ENCODE data around the gene GRB14.
"Not testable (repeated sequence)": the region's sequence is repeated elsewhere in the genome, so short reads cannot be mapped to it uniquely, and the experiment has no call there.

Gene GRB14

DNA sequence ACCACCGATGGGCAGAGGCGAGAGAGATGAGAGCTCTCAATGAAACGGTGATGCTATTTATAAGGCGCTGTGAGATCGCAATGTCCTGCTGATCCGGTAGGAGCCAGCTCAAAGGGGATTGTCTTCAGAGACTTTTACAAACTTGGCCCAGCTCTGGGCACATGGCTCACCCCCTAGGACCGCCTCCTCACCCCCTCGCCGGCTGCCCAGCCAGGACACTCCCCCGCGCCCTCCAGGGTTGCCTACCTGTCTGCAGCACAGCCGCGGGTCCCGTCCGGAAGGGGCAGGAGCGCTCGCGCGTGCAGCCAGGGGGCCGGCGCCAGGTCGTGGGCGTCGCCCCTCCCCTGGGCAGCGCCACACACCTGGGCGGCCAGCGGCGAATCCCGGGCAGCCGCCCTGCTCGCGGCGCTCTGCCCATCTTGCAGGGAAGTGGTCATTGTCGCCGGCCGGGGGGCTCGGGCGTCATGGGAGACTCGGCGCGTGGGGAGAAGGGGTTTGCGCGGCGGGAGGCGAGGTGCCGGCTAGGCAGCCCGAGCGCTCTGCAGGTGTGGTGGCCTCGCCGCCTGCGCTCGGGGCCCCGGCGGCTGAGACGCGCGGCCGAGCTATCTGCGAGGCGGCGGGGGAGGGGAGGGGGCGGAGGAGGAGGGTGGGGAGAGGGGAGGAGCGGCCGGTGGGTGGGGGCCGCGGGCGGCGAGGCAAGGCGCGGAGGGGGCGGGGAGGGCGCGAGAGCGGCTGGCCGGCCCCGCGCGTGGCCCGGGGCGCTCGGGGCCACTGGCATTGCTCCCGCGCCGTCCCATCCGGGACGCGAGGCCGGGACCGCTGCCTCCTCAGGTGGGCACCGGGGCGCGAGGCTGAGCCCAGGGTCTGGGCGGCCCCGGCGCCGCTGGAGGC lies at the start of gene GRB14:
GRB14 (minus strand) TSS at position 610 of the 891 bp plus-strand sequence; CDS start at position 437, 173 bp downstream.
- DNase-seq (ENCODE audit: insufficient read length, low spot score) (peak; percentile 32), FAIRE-seq (no peak)

DNA sequence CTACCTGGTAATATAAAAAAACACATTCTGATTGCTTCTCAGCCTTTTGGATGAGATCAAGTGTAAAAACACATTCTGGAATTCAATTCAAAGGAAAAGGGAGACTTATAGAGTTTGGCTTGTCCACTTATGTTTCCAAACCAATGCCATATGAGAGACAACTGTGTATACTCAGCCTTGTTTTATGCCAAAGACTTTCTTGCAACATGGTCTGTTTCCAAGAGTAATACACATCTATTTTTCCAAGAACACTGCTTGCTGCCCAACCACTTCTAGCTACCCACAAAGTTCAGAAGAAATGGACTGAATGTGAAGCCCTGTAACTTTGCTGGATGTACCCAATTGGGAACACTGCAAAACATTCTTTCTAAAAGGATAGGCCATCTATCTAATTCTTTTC lies 48.0 kb upstream of the GRB14 start:
- FAIRE-seq, result no peak
- no peak for DNase-seq (ENCODE audit: insufficient read length, low spot score)

DNA sequence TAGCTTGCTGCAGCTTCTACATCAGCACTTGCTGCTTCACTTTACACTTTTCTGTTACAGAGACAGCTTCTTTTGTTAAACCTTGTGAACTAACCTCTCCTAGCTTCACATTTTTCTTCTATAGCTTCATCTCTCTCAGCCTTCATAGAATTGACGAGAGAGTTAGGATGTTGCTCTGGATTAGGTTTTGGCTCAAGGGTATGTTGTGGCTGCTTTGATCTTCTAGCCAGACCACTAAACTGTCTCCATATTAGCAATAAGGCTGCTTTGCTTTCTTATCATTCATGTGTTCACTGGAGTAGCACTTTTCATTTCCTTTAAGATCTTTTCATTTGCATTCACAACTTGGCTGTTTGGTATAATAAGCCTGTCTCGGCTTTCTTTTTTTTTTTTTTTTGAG lies 46.3 kb upstream of the GRB14 start:
- FAIRE-seq, result no peak
- no peak for DNase-seq (ENCODE audit: insufficient read length, low spot score)

DNA sequence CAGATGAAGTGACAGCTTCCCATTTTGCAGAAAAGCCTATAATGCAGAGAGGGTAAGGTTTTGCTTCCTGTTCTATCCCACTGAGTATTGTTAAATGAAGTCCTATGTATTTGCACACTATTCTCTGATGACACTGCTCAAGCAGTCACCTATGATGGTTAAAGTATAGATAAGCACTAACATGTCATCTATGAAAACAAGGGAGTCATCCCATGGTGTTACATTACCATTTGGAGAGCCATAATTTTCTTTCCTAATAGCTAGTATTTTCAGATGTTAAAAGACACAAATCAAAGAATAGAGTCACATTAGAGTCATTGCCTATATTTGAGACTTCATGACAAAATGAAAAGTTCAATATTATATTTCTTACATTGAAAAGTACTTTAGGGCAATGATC lies 42.8 kb upstream of the GRB14 start:
- no peak for FAIRE-seq
- DNase-seq (ENCODE audit: insufficient read length, low spot score), result no peak

DNA sequence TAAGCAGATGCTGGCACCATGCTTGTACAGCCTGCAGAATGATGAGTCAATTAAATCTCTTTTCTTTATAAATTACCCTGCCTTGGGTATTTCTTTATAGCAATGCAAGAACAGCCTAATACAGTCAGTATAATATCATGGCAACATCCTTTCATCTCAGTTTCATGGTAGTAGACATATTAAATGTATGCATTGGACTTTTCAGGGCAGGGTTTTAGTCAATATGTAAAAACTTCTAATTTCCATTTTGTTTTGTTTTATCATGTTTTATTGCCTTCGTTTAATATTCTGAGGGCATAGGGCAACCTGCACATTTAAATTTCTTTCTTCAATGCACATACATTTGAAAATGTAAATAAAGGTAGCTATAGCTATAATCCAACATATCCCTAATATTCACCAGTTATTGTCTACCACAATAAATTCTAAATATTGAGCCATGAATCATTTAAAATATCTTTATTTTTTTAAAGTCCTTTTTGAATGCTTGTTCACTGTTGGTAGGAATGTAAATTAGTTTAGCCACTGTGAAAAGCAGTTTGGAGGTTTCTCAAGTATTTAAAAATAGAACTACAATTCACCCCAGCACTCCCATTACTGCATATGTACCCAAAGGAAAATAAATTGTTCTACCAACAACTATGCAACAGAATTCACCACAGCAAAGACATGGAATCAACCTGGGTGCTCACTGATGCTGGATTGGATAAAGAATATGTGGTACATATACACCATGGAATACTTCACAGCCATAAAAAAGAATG lies 41.8 kb upstream of the GRB14 start:
- FAIRE-seq (no peak), DNase-seq (ENCODE audit: insufficient read length, low spot score) (no peak)

DNA sequence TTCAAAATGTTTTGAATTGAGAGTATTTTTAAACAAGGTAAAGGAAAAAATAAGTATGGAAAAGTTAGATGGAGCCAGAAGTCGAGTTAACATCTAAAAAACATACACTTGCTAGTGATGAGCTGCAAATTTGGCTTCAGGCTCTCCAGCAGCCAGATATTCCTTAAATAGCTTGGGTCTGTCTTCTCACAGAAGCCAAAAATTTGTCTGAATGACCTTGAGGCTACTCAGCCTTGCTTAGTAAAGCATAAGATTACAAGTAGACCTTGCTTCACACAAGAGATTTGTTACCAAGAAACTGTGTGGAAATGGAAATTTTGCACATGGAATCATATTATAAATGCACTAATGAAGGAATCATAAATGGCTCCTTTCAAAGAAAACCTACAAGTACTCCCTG lies 40.8 kb upstream of the GRB14 start:
- no peak for DNase-seq (ENCODE audit: insufficient read length, low spot score)
- FAIRE-seq, result no peak

DNA sequence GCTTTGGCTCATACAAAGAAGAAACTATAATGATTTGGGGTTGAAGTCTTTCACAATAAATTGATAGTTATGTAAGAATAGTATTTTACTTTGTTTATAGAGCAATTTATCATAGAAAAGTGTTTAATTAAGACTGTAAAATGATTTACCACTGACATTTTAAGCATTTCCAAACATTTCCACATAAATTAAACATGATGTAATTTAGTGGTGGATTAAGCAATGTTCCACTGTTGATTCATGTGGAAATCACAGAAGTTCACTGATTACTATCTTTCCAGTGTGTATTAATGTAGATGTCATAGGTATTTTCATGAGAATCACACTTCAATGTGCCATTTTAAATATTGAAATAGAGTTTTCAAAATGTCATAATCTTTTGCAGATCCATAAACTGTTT lies 40.1 kb upstream of the GRB14 start:
- no peak for FAIRE-seq
- peak; percentile 8 for DNase-seq (ENCODE audit: insufficient read length, low spot score)

DNA sequence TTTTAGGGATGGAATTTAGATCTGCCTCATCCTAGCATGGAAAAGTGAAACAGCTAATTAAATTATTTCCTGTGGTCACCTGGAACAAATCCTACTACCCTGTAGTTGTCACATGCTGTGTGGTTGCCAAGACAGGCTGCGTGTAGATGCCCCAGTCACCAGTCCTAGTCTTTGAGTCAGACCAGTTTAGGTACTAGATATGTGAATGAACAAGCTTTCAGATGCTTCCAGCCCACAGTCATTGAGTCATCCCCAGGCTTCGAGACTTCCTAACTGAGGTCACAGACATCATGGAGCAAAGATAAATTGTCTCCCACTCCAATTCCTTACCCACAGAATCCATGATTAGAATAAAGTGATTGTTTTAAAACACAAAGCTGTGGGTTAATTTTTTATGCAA lies 35.8 kb upstream of the GRB14 start:
- FAIRE-seq (no peak), DNase-seq (ENCODE audit: insufficient read length, low spot score) (peak; percentile 6)

DNA sequence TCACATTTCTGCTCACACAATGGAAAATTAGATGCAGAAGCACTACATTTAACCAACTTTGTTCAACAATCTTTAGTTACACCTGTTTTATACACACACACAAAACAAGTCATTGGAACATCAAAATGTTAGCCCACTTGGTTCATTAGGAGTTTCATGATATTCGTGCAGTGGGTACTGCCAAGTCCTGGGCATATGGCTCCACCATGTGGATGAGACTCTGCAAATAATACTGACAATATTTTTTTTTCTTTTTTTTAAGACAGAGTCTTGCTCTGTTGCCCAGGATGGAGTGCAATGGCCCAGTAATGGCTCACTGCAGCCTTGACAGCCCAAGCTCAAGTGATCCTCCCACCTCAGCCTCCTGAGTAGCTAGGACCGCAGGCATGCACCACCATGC lies 34.5 kb upstream of the GRB14 start:
- DNase-seq (ENCODE audit: insufficient read length, low spot score), result no peak
- no peak for FAIRE-seq

DNA sequence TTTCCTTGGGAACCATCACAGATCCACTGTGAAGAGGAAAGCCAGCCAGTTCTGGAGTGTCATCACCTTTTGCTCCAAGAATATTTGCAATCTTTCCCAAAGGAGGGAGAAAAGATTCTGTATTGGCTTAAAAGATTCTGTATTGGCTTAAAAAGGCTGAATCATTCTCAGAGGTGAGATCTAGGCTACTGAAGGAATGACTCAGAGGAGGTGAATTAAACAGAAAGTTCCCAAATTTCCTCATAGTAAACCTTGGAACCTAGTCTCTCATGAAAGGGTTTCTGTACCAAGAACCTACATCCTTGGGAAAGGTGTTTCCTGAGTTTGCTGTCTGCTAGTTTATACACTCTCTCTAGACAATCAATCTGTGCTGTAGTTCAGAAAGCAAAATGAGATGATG lies 34.1 kb upstream of the GRB14 start:
- DNase-seq (ENCODE audit: insufficient read length, low spot score) (no peak), FAIRE-seq (no peak)

DNA sequence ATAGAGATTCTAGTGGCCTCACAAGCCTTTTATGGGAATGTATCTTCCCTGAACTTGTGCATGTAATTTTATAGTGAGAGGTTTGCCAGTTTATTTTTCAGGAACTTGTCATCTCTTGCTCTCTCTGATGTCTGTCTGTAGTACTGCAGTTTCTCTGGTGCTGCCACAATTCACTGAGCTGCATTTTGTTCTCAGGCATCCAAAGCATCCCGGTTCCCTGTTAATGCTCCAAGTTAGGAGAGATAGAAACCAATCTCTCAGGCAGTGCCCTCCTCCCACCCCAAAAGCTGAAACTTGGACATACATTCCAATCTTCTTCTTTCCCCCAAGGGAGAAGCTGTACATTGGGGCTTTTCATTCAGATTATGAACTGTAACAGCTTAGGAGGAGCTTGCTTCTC lies 30.1 kb upstream of the GRB14 start:
- DNase-seq (ENCODE audit: insufficient read length, low spot score) (no peak), FAIRE-seq (no peak)

DNA sequence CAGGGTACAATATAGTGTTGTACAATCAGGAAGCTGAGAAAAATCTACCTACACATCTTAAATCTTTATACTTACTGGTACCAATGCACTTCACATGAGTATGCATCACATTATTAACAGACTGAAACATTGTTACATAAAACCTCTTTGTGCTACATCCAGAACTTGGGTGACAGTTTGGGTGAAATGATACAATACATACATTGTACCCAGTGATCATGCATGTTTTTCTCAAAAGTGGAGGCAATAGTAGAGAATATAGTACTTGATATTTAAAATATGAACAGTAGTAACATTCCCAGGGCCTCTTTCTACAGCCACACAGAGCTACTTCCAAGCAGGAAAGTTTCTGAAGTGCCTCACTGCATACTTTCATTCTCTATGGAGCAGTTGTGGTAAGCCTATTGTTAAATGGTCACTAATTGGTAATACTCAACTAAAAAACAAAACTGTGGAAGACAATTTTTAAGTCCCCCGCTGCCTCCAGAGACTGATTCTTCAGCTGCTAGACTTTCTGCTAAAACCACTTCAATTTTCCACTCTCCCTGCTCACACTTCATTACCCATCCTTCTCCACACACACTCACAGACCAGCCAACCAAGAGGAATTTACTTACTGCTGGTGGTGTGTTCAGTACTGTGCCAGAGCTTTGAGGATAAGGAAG lies 22.9 kb upstream of the GRB14 start:
- no peak for FAIRE-seq
- DNase-seq (ENCODE audit: insufficient read length, low spot score), result no peak

DNA sequence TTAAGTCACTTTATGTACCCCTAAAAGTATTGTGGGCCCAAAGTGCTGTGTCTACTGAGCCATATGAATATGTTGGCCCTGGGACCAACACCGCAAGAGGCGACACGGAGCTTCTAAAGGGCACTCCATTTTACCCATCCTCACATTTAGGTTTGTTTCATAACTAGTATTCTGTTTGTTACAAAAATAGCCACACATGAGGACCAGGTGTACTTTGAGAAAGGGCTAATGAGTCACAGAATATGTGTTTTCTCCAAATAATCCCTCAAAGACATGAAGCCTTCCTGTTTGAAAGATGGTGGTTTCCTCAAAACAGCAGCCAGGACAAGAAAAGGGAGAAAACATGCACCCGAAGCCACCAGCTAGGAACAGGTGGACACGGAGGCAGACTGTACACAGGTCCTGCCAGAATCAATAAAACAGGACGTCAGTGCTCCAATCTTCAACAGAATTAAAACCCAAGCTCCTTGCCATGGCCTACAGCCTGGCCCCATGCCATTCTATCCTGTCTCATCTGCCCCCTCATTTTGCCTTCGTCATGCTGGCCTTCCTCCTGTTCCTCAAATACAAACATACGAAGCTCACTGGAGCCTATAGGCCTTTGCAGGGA lies 21.8 kb upstream of the GRB14 start:
- no peak for FAIRE-seq

DNA sequence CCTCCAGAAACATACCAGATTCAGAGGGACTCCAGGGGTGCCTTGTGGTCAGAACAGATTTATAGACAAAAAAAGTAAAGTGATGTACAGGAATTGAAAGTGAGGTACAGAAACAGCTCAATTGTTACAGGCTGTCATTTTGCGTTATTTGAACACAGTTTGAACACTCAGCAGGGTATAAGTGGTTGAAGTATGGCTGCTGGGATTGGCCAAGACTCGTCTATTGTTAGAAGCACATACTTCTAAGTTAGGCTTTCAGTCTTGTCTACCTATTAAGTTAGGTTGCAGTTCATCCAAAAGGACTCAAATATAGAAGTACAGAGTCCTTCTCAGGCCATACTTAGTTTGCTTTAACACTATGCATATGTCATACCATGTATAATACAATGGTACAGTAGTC lies 21.0 kb upstream of the GRB14 start:
- no peak for FAIRE-seq
- no peak for DNase-seq (ENCODE audit: insufficient read length, low spot score)

More for the DNA sequence above, 21.8 kb upstream of the GRB14 start:
- DNase-seq (ENCODE audit: insufficient read length, low spot score), result no peak

DNA sequence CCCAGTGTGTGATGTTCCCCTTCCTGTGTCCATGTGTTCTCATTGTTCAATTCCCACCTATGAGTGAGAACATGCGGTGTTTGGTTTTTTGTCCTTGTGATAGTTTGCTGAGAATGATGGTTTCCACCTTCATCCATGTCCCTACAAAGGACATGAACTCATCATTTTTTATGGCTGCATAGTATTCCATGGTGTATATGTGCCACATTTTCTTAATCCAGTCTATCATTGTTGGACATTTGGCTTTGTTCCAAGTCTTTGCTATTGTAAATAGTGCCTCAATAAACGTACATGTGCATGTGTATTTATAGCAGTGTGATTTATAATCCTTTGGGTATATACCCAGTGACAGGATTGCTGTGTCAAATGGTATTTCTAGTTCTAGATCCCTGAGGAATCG lies 7.0 kb upstream of the GRB14 start:
- not testable (repeated sequence) for FAIRE-seq

DNA sequence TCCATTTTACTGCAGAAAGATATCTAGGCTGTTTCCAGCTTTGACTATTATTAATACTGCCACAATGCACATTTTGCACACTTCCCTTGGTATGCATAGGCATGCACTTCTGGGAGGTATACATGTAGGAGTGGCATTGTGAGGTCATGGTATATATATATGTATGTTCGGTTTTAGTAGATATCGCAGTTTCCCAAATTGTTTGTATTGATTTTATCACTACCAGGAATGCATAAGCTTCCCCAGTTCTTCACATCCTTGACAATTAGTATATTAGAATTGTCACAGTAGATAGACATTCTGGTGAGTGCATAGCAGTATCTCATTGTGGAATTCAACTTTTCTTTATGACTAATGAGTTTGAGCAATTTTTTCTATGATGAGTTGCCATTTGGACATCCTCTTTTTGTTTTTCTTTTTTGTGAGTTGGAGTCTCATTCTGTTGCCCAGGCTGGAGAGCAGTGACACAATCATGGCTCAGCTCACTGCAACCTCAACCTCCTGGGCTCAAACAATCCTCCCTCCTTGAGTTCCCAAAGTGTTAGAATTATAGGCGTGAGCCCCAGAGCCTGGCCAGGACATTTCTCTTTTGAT lies 4.2 kb upstream of the GRB14 start:
- DNase-seq (ENCODE audit: insufficient read length, low spot score), result no peak
- FAIRE-seq, result no peak

More for the DNA sequence above, 7.0 kb upstream of the GRB14 start:
- not testable (repeated sequence) for DNase-seq (ENCODE audit: insufficient read length, low spot score)

DNA sequence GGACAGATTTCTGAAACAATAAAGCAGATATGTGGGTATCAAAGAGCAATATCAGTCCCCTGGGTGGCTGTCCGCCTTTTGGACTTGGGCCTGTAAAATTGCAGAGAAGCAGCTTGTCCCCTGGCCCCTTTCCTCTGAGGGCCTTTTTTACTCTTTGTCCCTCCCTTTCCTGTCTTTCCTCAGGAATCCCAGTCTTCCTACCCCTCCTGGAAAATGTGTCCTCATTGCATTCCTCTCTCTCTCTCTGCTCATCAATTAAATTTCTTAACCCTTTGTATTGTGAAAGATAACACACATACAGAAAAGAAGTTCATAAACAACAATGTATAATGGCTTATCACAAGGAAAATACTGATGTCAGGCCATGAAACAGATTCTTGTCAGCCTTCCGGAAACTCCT lies 3.0 kb upstream of the GRB14 start:
- no peak for DNase-seq (ENCODE audit: insufficient read length, low spot score)
- FAIRE-seq, result no peak

DNA sequence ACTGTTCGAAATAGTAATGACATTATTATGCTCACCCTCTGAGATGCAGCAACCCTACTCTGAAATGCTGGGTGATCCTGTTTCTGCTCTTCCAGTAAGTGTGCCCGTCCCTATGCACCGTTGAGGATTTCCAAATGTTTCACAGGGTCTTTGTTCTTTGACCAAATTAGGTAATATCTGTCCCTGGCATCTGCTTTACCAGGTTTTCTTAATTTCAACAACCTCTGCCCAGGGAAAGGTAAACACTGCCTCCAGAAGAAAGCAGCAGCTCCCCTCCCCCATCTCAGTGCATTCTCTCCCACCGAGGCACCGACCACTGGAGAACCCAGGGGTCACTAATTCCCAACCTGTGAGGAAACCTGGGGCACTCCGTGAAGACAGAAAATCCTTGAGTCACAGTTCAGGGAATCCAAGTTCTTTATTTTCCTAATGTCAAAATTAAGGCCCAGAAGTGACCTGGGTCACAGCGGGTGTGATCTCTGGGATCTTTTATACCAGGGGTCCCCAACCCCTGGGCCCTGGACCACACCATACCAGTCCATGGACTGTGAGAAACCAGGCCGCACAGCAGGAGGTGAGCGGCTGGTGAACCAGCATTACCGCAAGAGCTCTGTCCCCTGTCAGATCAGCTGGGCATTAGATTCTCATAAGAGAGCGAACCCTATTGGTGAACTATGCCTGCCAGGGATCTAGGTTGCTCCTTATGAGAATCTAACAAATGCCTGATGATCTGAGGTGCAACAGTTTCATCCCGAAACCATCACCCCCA lies 1.2 kb upstream of the GRB14 start:
- FAIRE-seq (no peak), DNase-seq (ENCODE audit: insufficient read length, low spot score) (no peak)

DNA sequence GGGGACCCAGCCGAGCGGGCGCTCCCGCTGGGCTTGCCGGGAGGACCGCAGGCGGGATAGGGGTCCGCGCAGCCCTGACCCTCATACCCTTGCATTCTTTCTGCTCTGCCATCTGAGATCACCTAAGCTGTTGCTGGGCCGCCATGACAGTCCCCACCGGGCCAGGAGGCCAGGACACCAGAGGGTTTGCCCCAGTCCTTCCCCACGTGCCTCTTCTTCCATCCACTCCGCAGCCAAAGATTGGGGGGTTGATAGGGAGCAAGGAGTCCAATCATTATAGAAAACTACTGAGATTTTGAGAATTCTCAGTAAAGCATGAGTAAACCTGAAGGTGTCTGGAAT lies 453 bp upstream of the GRB14 start:
- DNase-seq (ENCODE audit: insufficient read length, low spot score) (peak; percentile 22), FAIRE-seq (no peak)

DNA sequence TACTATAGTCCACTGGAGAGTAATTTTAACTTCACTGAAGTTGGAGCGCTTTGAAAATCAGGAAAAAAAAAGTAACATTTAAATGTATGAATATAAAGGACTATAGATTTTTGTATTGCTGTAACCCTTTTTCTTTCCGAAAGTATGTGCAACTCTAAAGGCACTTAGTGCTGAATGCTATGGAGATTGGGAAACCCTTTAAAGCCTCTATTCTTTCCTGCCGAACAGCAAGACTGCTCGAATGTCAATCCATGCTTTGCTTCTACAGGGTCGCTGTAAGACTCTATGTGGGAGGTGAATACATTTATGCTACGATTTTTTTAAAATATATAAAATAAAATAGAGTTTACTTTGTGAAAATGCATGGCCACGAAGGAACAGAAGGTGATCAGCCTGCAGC lies 825 bp downstream of the GRB14 start:
- FAIRE-seq (no peak), DNase-seq (ENCODE audit: insufficient read length, low spot score) (no peak)

Data from HTR-8/SVneo (cell line).